Gastrocnemius medialis (tissue), 4 donors: Measurements from ENCODE around the gene KAZN.

Experiments used
- POLR2A ChIP-seq, 2 donors: fragments of 450-650 bp; IDR thresholded peaks; one replicate each; pipeline ENCODE4 v1.6.1; 2017; ENCODE audit warnings: antibody characterized with exemption in 2 of 2, mild to moderate bottlenecking in 2 of 2, moderate library complexity in 2 of 2
- TF ChIP-seq, protein P1 (sequence below), 5 experiments: fragments of 450-650 bp in 3 of 5; fragments of 200-600 bp in 2 of 5; sonication (generic) in 2 of 5; IDR thresholded peaks in 4 of 5; conservative IDR thresholded peaks in 1 of 5; 1 replicate in 4 of 5; 2 replicates in 1 of 5; pipeline ENCODE4 v1.5.1; 2016 to 2019; ENCODE audit warnings: antibody characterized with exemption in 5 of 5, mild to moderate bottlenecking in 3 of 5, moderate library complexity in 3 of 5

- TF ChIP-seq POLR2A (IDR thresholded peaks at IDR 0.05) = no peak
- TF ChIP-seq, protein P1, sequence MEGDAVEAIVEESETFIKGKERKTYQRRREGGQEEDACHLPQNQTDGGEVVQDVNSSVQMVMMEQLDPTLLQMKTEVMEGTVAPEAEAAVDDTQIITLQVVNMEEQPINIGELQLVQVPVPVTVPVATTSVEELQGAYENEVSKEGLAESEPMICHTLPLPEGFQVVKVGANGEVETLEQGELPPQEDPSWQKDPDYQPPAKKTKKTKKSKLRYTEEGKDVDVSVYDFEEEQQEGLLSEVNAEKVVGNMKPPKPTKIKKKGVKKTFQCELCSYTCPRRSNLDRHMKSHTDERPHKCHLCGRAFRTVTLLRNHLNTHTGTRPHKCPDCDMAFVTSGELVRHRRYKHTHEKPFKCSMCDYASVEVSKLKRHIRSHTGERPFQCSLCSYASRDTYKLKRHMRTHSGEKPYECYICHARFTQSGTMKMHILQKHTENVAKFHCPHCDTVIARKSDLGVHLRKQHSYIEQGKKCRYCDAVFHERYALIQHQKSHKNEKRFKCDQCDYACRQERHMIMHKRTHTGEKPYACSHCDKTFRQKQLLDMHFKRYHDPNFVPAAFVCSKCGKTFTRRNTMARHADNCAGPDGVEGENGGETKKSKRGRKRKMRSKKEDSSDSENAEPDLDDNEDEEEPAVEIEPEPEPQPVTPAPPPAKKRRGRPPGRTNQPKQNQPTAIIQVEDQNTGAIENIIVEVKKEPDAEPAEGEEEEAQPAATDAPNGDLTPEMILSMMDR (IDR thresholded peaks at IDR 0.05 in 4 of 5, conservative IDR thresholded peaks at IDR 0.05 in 1 of 5) = peak in 1 of 5 experiments; percentile 16
These were observed 439.9 kb downstream of the KAZN start for GRCh38 chr1:15038232-15039016.
